WTC11 (cell line): Measurements from ENCODE around the gene PATE4. TPM values are rescaled to one million over a fixed set of nuclear protein-coding genes. Genes with fewer than 3 reads are reported as not detected.

Experiments
- CREM ChIP-seq: sonication (generic); formaldehyde crosslinking; IDR thresholded peaks from 2 replicates; pipeline ENCODE4 v1.8.1; 2022; ENCODE audit warnings: mild to moderate bottlenecking, missing genetic modification reagents, moderate library complexity
- E2F5 ChIP-seq: sonication (generic); formaldehyde crosslinking; IDR thresholded peaks from 2 replicates; pipeline ENCODE4 v1.8.1; 2022; ENCODE audit warnings: mild to moderate bottlenecking, moderate library complexity, missing genetic modification reagents
- ELF4 ChIP-seq: sonication (generic); formaldehyde crosslinking; IDR thresholded peaks from 2 replicates; pipeline ENCODE4 v1.8.1; 2022; ENCODE audit warnings: low read depth, mild to moderate bottlenecking, moderate library complexity, missing genetic modification reagents
- HMGA2 ChIP-seq: fragments of 250-450 bp; sonication (Bioruptor Pico); IDR thresholded peaks from 2 replicates; pipeline ENCODE4 v1.4.0; 2021; ENCODE audit warnings: mild to moderate bottlenecking, moderate library complexity
- IRF2 ChIP-seq: sonication (generic); formaldehyde crosslinking; IDR thresholded peaks from 2 replicates; pipeline ENCODE4 v1.8.0; 2022; ENCODE audit warnings: low read depth, missing genetic modification reagents, borderline replicate concordance
- MXD4 ChIP-seq: fragments of 250-450 bp; sonication (Bioruptor Pico); IDR thresholded peaks from 2 replicates; pipeline ENCODE4 v1.8.0; 2021; ENCODE audit warnings: mild to moderate bottlenecking, moderate library complexity, borderline replicate concordance
- NFE2L1 ChIP-seq: sonication (generic); formaldehyde crosslinking; IDR thresholded peaks from 2 replicates; pipeline ENCODE4 v1.8.1; 2023; ENCODE audit warnings: missing genetic modification reagents
- NR1H2 ChIP-seq: sonication (generic); formaldehyde crosslinking; IDR thresholded peaks from 2 replicates; pipeline ENCODE4 v1.9.0; 2021; ENCODE audit warnings: mild to moderate bottlenecking, moderate library complexity, missing genetic modification reagents
- NR2C2 ChIP-seq: sonication (generic); formaldehyde crosslinking; IDR thresholded peaks from 2 replicates; pipeline ENCODE4 v1.8.0; 2022; ENCODE audit warnings: mild to moderate bottlenecking, missing genetic modification reagents
- PREB ChIP-seq: sonication (generic); formaldehyde crosslinking; IDR thresholded peaks from 2 replicates; pipeline ENCODE4 v1.8.1; 2022; ENCODE audit warnings: mild to moderate bottlenecking, missing genetic modification reagents, moderate library complexity, borderline replicate concordance
- RELA ChIP-seq: sonication (generic); formaldehyde crosslinking; IDR thresholded peaks from 2 replicates; pipeline ENCODE4 v1.8.1; 2022; ENCODE audit warnings: missing genetic modification reagents, mild to moderate bottlenecking, borderline replicate concordance
- SMAD3 ChIP-seq: sonication (generic); formaldehyde crosslinking; IDR thresholded peaks from 2 replicates; pipeline ENCODE4 v1.8.0; 2022; ENCODE audit warnings: missing genetic modification reagents, mild to moderate bottlenecking, borderline replicate concordance
- TEAD1 ChIP-seq: sonication (generic); formaldehyde crosslinking; IDR thresholded peaks from 2 replicates; pipeline ENCODE4 v1.8.0; 2022; ENCODE audit warnings: mild to moderate bottlenecking, missing genetic modification reagents
- TP53 ChIP-seq: sonication (generic); formaldehyde crosslinking; IDR thresholded peaks from 2 replicates; pipeline ENCODE4 v1.8.1; 2023; ENCODE audit warnings: mild to moderate bottlenecking, missing genetic modification reagents
- ZMAT4 ChIP-seq: fragments of 250-450 bp; sonication (Bioruptor Pico); IDR thresholded peaks from 2 replicates; pipeline ENCODE4 v1.9.0; 2021; ENCODE audit warnings: mild to moderate bottlenecking
- ZNF317 ChIP-seq: sonication (generic); formaldehyde crosslinking; IDR thresholded peaks from 2 replicates; pipeline ENCODE4 v1.8.1; 2023; ENCODE audit warnings: low read depth, mild to moderate bottlenecking, moderate library complexity, missing genetic modification reagents, borderline replicate concordance
- total RNA-seq: library from RNA; stranded (reverse); gene quantifications from 3 replicates; pipeline ENCODE4 v1.2.3, GENCODE V29; 2021
- TF ChIP-seq, protein P1 (sequence below): fragments of 250-450 bp; sonication (Bioruptor Pico); conservative IDR thresholded peaks from 2 replicates; pipeline ENCODE4 v1.9.0; 2021; ENCODE audit warnings: mild to moderate bottlenecking
- TF ChIP-seq, protein P2 (sequence below): fragments of 250-450 bp; sonication (Bioruptor Pico); IDR thresholded peaks from 2 replicates; pipeline ENCODE4 v1.9.0; 2021; ENCODE audit warnings: mild to moderate bottlenecking, borderline replicate concordance
- TF ChIP-seq, protein P3 (sequence below): sonication (generic); formaldehyde crosslinking; IDR thresholded peaks from 2 replicates; pipeline ENCODE4 v1.8.1; 2023; ENCODE audit warnings: mild to moderate bottlenecking, missing genetic modification reagents
- TF ChIP-seq, protein P4 (sequence below): sonication (generic); formaldehyde crosslinking; IDR thresholded peaks from 2 replicates; pipeline ENCODE4 v1.8.1; 2023; ENCODE audit warnings: mild to moderate bottlenecking, missing genetic modification reagents, borderline replicate concordance
- TF ChIP-seq, protein P5 (sequence below): sonication (generic); formaldehyde crosslinking; IDR thresholded peaks from 2 replicates; pipeline ENCODE4 v1.8.1; 2023; ENCODE audit warnings: mild to moderate bottlenecking, moderate library complexity, missing genetic modification reagents

PATE4 gene
- total RNA-seq, 1 experiment from 2014 or later = not detected

DNA sequence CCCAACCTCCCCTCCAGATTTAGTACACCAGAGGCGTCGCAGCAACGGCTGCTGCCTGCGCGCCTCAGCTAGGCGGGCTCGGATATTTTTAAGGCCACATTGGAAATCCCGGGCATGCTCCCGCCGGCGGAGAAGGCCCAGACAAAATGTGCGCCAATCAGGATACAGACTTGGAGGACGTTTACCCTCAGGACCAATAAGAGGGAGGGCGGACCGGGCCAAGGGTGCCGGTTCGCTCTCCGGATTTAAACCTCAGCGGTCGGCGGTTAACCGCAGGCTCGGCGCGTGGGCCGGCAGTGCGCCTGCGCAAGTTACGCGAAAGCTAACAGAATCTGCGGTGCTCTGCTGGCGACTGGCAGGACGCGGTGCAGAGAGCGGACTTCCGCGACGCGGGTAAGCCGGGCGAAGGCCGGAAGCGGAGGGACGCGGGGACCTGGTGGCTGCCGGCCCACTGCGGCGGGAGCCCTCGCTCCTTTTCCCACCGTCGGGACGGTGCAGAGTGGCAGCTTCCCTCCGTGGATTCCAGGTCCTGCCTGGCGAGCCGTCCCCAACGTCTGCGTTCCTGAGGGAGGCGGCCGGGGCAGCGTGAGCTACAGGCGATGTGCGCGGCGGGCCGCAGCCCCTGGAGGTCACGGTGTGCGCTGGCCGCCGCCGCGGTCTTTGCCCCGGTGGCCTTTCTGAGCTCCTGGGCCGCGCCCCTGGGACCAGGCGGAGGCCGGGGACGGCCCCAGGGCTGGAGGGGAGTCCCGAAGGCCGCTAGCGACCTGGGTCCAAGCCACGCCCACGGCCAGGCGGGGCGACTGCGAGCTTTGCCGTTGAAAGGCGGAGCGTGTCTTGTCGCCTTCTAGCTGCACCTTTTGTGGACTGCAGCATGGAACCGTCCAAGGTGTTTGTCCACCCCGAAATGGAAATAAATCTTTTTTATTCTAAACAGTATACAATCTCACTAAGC, 54.5 kb downstream of the PATE4 start, which contains the start of gene HYLS1 (continued):
- TF ChIP-seq NFE2L1 (CRISPR knock-in tag) (peak; percentile 89), NR2C2 (CRISPR knock-in tag) (peak; percentile 78), TP53 (peak; percentile 96), IRF2 (CRISPR knock-in tag) (no peak; the same call in 1 of the 2 replicates), PREB (CRISPR knock-in tag) (no peak), E2F5 (CRISPR knock-in tag) (peak; percentile 94), HMGA2 (CRISPR knock-in tag) (no peak), MXD4 (CRISPR knock-in tag) (no peak), ZNF317 (peak; percentile 60), CREM (CRISPR knock-in tag) (peak; percentile 67; the same call in 1 of the 2 replicates), RELA (CRISPR knock-in tag) (peak; percentile 82), NR1H2 (no peak), ZMAT4 (CRISPR knock-in tag) (no peak), ELF4 (CRISPR knock-in tag) (peak; percentile 63), TEAD1 (CRISPR knock-in tag) (peak; percentile 77), SMAD3 (CRISPR knock-in tag) (peak; percentile 83)
- TF ChIP-seq, protein P1, sequence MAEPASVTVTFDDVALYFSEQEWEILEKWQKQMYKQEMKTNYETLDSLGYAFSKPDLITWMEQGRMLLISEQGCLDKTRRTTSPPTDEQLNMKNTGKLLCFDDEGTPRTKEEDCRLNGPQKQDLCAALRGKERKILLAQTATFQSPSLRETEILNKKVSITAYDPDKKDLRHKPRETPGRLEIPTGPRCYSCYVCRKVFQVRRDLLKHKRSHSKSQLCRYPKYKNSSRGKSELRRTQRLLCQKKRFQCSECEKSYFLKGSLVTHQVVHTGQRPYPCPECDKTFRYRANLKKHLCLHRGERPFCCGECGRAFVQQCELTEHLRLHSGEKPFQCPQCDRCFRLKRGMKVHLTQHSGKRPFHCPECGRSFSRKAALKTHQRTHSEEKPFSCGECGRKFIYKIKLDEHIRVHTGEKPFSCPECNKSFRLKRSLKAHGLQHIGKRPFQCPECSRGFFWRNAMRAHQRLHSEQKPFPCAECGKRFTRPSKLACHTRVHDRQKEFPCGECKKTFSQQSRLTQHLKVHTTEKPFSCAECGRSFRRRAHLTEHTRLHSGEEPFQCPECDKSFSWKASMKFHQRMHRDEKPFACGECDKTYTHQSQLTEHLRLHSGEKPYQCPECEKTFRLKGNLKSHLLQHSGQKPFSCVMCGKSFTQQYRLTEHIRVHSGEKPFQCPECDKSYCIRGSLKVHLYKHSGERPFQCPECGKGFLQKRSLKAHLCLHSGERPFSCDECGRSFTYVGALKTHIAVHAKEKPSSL (CRISPR knock-in tag) = no peak
- TF ChIP-seq, protein P2, sequence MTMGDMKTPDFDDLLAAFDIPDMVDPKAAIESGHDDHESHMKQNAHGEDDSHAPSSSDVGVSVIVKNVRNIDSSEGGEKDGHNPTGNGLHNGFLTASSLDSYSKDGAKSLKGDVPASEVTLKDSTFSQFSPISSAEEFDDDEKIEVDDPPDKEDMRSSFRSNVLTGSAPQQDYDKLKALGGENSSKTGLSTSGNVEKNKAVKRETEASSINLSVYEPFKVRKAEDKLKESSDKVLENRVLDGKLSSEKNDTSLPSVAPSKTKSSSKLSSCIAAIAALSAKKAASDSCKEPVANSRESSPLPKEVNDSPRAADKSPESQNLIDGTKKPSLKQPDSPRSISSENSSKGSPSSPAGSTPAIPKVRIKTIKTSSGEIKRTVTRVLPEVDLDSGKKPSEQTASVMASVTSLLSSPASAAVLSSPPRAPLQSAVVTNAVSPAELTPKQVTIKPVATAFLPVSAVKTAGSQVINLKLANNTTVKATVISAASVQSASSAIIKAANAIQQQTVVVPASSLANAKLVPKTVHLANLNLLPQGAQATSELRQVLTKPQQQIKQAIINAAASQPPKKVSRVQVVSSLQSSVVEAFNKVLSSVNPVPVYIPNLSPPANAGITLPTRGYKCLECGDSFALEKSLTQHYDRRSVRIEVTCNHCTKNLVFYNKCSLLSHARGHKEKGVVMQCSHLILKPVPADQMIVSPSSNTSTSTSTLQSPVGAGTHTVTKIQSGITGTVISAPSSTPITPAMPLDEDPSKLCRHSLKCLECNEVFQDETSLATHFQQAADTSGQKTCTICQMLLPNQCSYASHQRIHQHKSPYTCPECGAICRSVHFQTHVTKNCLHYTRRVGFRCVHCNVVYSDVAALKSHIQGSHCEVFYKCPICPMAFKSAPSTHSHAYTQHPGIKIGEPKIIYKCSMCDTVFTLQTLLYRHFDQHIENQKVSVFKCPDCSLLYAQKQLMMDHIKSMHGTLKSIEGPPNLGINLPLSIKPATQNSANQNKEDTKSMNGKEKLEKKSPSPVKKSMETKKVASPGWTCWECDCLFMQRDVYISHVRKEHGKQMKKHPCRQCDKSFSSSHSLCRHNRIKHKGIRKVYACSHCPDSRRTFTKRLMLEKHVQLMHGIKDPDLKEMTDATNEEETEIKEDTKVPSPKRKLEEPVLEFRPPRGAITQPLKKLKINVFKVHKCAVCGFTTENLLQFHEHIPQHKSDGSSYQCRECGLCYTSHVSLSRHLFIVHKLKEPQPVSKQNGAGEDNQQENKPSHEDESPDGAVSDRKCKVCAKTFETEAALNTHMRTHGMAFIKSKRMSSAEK = 0 out of 2 replicates have a peak, but pooled peaks have one; percentile 21
- TF ChIP-seq, protein P3, sequence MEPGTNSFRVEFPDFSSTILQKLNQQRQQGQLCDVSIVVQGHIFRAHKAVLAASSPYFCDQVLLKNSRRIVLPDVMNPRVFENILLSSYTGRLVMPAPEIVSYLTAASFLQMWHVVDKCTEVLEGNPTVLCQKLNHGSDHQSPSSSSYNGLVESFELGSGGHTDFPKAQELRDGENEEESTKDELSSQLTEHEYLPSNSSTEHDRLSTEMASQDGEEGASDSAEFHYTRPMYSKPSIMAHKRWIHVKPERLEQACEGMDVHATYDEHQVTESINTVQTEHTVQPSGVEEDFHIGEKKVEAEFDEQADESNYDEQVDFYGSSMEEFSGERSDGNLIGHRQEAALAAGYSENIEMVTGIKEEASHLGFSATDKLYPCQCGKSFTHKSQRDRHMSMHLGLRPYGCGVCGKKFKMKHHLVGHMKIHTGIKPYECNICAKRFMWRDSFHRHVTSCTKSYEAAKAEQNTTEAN (CRISPR knock-in tag) = peak; percentile 90
- TF ChIP-seq, protein P4, sequence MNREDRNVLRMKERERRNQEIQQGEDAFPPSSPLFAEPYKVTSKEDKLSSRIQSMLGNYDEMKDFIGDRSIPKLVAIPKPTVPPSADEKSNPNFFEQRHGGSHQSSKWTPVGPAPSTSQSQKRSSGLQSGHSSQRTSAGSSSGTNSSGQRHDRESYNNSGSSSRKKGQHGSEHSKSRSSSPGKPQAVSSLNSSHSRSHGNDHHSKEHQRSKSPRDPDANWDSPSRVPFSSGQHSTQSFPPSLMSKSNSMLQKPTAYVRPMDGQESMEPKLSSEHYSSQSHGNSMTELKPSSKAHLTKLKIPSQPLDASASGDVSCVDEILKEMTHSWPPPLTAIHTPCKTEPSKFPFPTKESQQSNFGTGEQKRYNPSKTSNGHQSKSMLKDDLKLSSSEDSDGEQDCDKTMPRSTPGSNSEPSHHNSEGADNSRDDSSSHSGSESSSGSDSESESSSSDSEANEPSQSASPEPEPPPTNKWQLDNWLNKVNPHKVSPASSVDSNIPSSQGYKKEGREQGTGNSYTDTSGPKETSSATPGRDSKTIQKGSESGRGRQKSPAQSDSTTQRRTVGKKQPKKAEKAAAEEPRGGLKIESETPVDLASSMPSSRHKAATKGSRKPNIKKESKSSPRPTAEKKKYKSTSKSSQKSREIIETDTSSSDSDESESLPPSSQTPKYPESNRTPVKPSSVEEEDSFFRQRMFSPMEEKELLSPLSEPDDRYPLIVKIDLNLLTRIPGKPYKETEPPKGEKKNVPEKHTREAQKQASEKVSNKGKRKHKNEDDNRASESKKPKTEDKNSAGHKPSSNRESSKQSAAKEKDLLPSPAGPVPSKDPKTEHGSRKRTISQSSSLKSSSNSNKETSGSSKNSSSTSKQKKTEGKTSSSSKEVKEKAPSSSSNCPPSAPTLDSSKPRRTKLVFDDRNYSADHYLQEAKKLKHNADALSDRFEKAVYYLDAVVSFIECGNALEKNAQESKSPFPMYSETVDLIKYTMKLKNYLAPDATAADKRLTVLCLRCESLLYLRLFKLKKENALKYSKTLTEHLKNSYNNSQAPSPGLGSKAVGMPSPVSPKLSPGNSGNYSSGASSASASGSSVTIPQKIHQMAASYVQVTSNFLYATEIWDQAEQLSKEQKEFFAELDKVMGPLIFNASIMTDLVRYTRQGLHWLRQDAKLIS (CRISPR knock-in tag) = peak; percentile 94; the same call in 1 of the 2 replicates
- TF ChIP-seq, protein P5, sequence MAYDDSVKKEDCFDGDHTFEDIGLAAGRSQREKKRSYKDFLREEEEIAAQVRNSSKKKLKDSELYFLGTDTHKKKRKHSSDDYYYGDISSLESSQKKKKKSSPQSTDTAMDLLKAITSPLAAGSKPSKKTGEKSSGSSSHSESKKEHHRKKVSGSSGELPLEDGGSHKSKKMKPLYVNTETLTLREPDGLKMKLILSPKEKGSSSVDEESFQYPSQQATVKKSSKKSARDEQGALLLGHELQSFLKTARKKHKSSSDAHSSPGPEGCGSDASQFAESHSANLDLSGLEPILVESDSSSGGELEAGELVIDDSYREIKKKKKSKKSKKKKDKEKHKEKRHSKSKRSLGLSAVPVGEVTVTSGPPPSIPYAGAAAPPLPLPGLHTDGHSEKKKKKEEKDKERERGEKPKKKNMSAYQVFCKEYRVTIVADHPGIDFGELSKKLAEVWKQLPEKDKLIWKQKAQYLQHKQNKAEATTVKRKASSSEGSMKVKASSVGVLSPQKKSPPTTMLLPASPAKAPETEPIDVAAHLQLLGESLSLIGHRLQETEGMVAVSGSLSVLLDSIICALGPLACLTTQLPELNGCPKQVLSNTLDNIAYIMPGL (CRISPR knock-in tag) = peak; percentile 90
